ENCODE measurements around the gene INTS11. TPM values are rescaled to one million over a fixed set of nuclear protein-coding genes. Genes with fewer than 3 reads are reported as not detected.

INTS11 gene
- total RNA-seq, 2 experiments from 2014 or later = 120 to 134 TPM

DNA sequence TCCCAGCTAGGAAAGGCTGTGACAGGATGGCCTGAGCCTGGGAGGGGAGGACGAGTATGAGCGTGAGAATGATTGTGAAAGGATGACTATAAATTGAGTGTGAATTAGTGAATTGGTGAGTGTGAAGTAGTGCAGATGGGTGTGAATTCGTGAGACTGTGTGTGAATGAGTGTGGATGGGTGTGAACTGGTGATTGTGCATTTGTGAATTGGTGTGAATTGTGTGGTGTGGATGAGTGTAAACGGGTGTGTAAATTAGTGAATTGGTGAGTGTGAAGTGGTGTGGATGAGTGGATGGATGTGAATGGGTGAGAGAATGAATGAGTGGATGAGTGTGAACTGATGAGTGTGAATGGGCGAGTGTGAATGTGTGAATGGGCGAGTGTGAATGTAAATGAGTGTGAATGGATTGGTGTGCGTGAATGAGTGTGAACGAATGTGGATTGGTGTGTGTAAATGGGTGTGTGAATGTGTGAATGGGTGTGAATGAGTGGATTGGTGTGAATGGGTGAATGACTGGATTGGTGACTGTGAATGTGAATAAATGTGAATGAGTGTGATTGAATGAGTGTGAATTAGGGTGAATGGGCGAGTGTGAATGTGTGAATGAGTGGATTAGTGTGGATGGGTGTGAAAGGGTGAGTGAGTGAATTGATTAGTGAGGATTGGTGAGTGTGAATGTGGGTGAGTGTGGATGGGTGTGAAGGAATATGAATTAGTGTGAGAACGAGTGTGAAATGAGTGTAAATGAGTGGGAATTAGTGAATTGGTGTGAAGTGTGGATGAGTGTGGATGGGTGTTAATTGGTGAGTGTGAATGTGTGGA lies 41.6 kb upstream of the INTS11 start:
- ATAC-seq (no peak), DNase-seq (no peak)
- H3K4me3 Mint-ChIP-seq = no peak overlapping the region
- H3K4me1 Mint-ChIP-seq (ENCODE audit: low read depth) = peaks cover 6% of the 10 kb centered on the region
- POLR2A ChIA-PET = no interaction called here
- no peaks in the 10 kb centered on the region for H3K9me3 Mint-ChIP-seq (ENCODE audit: insufficient read depth)
- no peak overlapping the region for H3K27ac Mint-ChIP-seq
- CTCF ChIA-PET = no interaction called here
- no peaks in the 10 kb centered on the region for H3K36me3 Mint-ChIP-seq (ENCODE audit: low read depth)
- H3K27me3 Mint-ChIP-seq (ENCODE audit: low read depth) = peaks cover 5% of the 10 kb centered on the region

DNA sequence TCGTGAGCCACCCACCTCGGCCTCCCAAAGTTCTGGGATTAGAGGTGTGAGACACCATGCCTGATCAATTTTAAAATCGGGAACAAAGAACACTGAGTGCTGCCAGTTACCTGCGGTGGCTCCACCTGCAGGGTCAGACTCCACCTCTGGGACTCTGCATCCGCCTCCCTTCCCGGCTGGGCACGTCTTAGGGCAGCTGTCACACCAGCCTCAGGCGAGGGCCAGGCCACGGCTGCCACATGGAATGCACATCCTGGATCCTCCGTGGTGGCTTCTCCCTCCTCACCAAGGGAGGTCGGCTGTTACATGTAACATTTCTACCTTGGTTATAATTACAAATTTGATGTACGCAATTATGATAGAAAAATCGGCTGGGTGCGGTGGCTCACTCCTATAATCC lies 39.8 kb upstream of the INTS11 start:
- peaks cover 4% of the 10 kb centered on the region for H3K4me1 Mint-ChIP-seq (ENCODE audit: low read depth)
- CTCF ChIA-PET = no interaction called here

DNA sequence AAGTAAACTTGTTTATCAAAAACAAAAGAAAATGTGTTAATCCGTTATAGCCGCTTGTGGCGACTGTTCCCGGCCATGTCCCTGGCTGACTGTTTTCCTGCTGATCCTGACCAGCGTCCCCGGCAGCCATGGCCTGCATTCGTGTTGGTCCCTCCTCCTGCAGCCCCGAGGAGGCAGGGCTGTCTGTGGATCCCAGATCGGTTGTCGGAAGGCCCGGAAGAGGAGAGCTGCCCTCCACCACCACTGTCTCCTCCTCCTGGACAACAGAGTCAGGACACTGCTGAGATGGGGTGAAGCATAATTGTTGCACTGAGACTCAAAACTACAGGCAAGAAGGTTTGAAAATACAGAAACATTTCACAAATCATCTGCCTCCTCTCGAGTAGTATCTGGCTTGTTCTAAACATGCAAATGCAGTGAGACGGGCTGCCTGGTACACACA lies 37.5 kb upstream of the INTS11 start:
- Mint-ChIP-seq H3K36me3 (ENCODE audit: low read depth) (no peaks in the 10 kb centered on the region), H3K9me3 (ENCODE audit: insufficient read depth) (no peaks in the 10 kb centered on the region), H3K4me1 (ENCODE audit: low read depth) (peaks cover 18% of the 10 kb centered on the region), H3K4me3 (no peak overlapping the region), H3K27me3 (ENCODE audit: low read depth) (peaks cover 16% of the 10 kb centered on the region), H3K27ac (no peak overlapping the region)
- DNase-seq = no peak
- POLR2A ChIA-PET = no interaction called here
- CTCF ChIA-PET = interaction anchor here (1.6 kb wide), 1 partner anchor 9 kb away, joined by 4 read pairs; no protein-coding TSS in a partner anchor
- ATAC-seq = no peak

More for the DNA sequence above, 39.8 kb upstream of the INTS11 start:
- Mint-ChIP-seq H3K27ac (no peak overlapping the region), H3K4me3 (no peak overlapping the region), H3K9me3 (ENCODE audit: insufficient read depth) (no peaks in the 10 kb centered on the region), H3K27me3 (ENCODE audit: low read depth) (peaks cover 12% of the 10 kb centered on the region), H3K36me3 (ENCODE audit: low read depth) (no peaks in the 10 kb centered on the region)
- ATAC-seq = no peak
- DNase-seq = no peak
- POLR2A ChIA-PET = no interaction called here

DNA sequence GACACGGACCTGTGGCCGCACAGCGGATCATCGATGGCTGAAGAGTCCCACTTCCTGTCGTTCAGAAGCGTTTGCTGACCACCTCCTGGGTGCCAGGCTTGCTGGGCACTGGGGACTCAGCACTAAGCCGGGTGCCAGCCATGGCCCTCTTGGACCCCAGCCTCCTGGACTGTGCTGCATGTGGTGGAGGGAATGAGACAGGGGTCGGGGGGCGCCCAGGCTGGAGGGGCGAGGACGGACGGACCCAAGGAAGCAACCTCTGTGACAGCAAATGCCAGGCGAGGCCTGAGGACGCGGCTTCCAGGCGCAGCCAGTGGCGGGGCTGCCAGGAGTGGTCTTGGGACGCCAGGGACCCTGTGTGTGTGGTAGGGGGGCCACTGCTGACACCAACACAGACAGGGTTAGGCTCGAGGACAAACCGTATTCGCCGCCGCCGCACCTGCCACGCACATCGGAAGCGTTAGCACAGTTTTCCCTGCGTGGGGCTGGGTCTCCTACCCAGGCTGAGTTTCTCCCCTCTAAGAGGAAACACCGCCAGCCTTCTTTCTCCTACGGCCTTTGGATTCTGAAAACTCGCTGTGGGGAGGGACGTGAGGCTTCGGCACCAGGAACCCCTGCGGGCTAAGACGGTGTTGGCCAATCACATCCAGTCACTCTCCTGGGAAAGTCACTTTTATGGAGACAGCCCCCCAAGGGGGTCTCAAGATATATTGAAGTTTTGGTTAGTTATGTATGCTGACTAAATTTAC lies 36.9 kb upstream of the INTS11 start:
- ChIA-PET POLR2A (no interaction called here), CTCF (no interaction called here)
- DNase-seq (no peak), ATAC-seq (no peak)
- peaks cover 18% of the 10 kb centered on the region for H3K4me1 Mint-ChIP-seq (ENCODE audit: low read depth)
- no peak overlapping the region for H3K4me3 Mint-ChIP-seq
- H3K27me3 Mint-ChIP-seq (ENCODE audit: low read depth) = peaks cover 16% of the 10 kb centered on the region
- H3K36me3 Mint-ChIP-seq (ENCODE audit: low read depth) = no peaks in the 10 kb centered on the region
- no peaks in the 10 kb centered on the region for H3K9me3 Mint-ChIP-seq (ENCODE audit: insufficient read depth)
- no peak overlapping the region for H3K27ac Mint-ChIP-seq

DNA sequence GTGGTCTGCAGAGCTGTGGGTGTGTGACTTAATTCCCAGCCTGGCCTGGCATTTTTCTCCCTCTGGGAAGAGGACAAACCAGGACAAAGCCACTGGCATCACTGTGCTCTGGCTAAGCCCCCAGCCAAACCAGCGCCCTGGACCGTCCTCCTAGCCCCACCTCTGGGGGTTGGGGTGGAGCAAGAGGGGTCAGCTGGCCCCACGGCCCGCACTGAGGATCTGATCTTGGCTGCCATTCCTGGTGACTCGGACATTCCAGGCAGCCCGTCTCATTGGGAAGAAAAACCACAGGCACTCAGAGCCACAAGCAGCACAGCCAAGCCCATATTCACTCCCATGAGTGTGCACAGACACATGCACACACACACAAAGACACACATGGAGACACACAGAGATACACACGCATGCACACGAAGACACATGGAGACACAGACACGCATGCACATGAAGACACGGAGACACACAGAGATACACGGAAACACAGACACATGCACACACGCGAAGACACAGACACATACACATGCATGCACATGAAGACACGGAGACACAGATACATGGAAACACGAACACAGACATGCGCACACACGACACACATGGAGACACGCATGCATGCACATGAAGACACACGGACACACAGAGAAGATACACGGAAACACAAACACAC lies 36.2 kb upstream of the INTS11 start:
- no peak overlapping the region for H3K27ac Mint-ChIP-seq
- CTCF ChIA-PET = interaction anchor here (1.6 kb wide), 1 partner anchor 11 kb away, joined by 4 read pairs; no protein-coding TSS in a partner anchor
- H3K4me1 Mint-ChIP-seq (ENCODE audit: low read depth) = peaks cover 18% of the 10 kb centered on the region
- H3K27me3 Mint-ChIP-seq (ENCODE audit: low read depth) = peaks cover 16% of the 10 kb centered on the region
- no peak overlapping the region for H3K4me3 Mint-ChIP-seq
- no peaks in the 10 kb centered on the region for H3K9me3 Mint-ChIP-seq (ENCODE audit: insufficient read depth)
- H3K36me3 Mint-ChIP-seq (ENCODE audit: low read depth) = no peaks in the 10 kb centered on the region
- DNase-seq = no peak
- POLR2A ChIA-PET = no interaction called here
- ATAC-seq = no peak

DNA sequence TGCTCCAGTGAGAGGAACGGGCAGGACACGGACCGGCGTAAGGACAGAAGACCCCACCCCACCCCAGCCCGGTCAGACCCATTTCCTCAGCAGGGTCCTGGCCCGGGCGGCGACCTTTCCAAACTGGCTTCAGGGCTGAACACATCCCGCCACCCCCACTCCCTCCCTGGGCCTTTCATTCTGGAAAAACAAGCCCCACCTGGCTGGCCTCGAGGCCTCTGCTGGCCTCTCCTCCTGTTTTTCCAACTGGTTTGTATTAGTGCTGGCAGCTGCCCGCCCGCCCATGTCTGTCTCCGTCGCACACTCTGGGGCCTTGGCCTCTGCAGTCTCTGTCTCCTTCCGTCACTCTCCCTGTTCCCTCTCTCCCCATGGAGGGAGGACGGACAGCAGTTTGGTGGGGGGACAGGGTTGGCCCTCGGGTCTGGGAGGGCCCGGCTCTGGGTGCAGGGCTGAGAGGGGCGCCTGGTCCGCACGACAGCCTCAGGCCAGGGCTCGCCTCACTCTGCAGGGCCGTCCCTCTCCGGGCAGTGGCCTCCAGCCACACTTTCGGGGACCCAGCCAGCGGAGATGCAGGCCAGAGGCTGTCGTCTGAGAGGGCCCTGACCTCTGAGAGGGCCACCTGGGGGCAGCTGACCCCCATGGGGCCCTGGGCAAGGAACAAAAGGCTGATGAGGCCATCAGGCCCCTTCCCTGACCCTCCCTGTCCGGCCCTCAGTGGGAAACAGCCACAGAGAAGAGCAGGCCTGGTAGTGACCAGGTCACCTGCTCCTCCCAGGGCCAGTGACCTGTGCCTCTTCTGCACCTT lies 35.4 kb upstream of the INTS11 start:
- Mint-ChIP-seq H3K4me3 (no peak overlapping the region), H3K9me3 (ENCODE audit: insufficient read depth) (no peaks in the 10 kb centered on the region), H3K36me3 (ENCODE audit: low read depth) (no peaks in the 10 kb centered on the region), H3K27ac (no peak overlapping the region), H3K27me3 (ENCODE audit: low read depth) (peaks cover 16% of the 10 kb centered on the region), H3K4me1 (ENCODE audit: low read depth) (peaks cover 18% of the 10 kb centered on the region)
- DNase-seq (no peak), ATAC-seq (no peak)
- ChIA-PET POLR2A (no interaction called here), CTCF (interaction anchor here (1.6 kb wide), 1 partner anchor 12 kb away, joined by 4 read pairs; no protein-coding TSS in a partner anchor)

DNA sequence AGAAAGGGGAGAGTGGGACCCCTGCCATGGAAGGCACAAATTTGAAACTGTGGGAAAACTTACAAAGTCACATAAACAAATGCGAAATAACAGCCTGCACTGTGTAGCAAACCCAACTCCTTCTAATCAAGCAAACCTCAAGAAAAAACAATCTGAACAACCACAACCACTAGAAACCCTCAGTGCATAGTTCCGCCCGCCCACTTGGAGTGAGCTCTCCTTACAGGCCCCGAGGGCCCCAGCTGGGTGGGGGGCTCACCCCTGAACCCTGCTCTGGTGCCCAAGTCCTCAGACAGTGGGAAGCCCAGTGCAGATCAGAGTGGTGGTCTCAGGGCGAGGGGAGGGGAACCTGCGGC lies 34.8 kb upstream of the INTS11 start:
- CTCF ChIA-PET = interaction anchor here (0.5 to 1.6 kb wide), 2 partner anchors 12 to 64 kb away, joined by 3 to 4 read pairs; no protein-coding TSS in a partner anchor
- DNase-seq = no peak
- H3K27me3 Mint-ChIP-seq (ENCODE audit: low read depth) = peaks cover 16% of the 10 kb centered on the region

DNA sequence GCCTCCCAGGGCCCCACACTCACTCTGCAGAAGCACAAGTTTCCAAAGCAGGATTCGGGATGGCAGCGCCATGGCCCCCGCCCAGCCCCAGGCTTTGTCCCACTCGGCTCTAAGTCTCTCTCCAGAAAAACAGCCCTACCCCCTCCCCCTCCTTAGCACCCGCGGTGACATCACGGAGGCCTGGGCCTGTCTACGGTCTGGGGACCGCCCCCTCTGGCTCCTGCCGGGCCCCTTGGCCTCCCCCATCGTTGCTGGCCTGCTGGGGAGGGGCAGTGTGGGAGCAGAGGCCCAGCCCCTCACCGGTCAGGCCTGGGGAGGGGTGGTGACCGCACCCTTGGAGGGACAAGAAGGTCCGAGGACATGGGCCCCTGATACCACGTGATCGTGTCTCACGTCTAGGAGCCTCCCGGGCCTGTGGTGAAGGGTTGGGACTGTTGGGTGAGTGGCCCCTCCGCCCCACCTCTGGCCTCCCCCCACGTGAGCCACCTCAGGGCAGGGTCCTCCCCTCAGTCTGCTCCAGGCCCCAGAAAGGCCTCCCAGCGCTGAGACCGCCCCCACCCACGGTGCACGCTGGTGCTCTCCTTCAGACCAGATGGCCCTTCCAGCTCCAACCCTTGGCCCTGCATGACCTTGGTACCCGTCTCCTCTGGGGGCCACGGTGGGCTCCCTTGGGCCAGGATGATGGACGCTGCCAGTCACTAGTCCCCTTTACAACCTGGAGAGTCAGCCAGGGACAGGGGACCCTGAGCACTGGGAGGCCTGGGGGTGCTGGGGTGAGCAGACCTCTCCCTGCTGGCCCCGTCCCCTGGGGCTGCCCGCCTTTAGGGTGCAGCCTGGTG lies 34.2 kb upstream of the INTS11 start, which contains the start of gene MXRA8:
TSS of gene MXRA8 (minus strand) at position 123 of the 839 bp plus-strand sequence. CDS start at position 72, 51 bp downstream.
- Mint-ChIP-seq H3K4me1 (ENCODE audit: low read depth) (peaks cover 20% of the 10 kb centered on the region), H3K36me3 (ENCODE audit: low read depth) (no peaks in the 10 kb centered on the region), H3K4me3 (no peak within 1 kb of the TSS), H3K27me3 (ENCODE audit: low read depth) (peaks cover 21% of the 10 kb centered on the region), H3K9me3 (ENCODE audit: insufficient read depth) (no peaks in the 10 kb centered on the region), H3K27ac (peak within 1 kb of the TSS; percentile 54)
- no peak for DNase-seq
- ChIA-PET POLR2A (no interaction called here), CTCF (interaction anchor here (0.5 to 1.6 kb wide), 3 partner anchors 13 to 65 kb away, joined by 3 to 4 read pairs (median 3); no protein-coding TSS in a partner anchor)
- ATAC-seq = peak; percentile 6

More for the DNA sequence above, 34.8 kb upstream of the INTS11 start:
- Mint-ChIP-seq H3K36me3 (ENCODE audit: low read depth) (no peaks in the 10 kb centered on the region), H3K4me1 (ENCODE audit: low read depth) (peaks cover 18% of the 10 kb centered on the region), H3K9me3 (ENCODE audit: insufficient read depth) (no peaks in the 10 kb centered on the region), H3K4me3 (no peak overlapping the region), H3K27ac (peak overlapping the region; percentile 54)
- POLR2A ChIA-PET = no interaction called here
- ATAC-seq = peak; percentile 52

DNA sequence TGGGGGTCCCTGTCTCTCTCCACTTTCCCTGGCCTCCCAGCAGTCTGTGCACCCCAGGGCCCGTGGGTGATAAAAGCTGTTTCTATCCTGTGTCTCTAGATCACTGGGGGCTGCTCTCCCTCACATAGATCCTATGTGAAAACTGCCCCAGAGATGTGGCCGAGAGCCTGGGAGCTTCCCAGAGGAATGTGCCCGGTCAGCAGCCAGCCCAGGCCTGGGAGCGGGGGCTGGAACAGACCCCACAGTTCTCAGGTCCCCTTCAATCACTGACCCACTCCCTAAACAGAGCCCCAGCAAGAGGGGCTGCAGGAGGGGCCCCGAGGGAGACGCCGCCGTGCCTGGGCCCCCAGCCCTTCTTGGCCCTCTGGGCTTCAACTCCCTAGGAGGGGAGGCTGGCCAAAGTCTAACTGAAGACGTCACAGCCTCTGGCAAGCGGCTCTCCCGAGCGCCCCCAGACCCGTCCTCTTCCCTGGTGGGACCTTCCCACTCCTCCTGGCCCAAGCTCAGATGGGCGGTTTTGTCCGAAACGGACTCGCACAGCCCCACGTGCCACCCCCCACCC lies 33.5 kb upstream of the INTS11 start:
- ATAC-seq (no peak), DNase-seq (no peak)
- Mint-ChIP-seq H3K27me3 (ENCODE audit: low read depth) (peaks cover 26% of the 10 kb centered on the region), H3K36me3 (ENCODE audit: low read depth) (no peaks in the 10 kb centered on the region), H3K4me1 (ENCODE audit: low read depth) (peaks cover 20% of the 10 kb centered on the region), H3K9me3 (ENCODE audit: insufficient read depth) (no peaks in the 10 kb centered on the region), H3K4me3 (no peak overlapping the region), H3K27ac (no peak overlapping the region)
- ChIA-PET POLR2A (no interaction called here), CTCF (interaction anchor here (1.1 kb wide), 1 partner anchor 15 kb away, joined by 3 read pairs; no protein-coding TSS in a partner anchor)

DNA sequence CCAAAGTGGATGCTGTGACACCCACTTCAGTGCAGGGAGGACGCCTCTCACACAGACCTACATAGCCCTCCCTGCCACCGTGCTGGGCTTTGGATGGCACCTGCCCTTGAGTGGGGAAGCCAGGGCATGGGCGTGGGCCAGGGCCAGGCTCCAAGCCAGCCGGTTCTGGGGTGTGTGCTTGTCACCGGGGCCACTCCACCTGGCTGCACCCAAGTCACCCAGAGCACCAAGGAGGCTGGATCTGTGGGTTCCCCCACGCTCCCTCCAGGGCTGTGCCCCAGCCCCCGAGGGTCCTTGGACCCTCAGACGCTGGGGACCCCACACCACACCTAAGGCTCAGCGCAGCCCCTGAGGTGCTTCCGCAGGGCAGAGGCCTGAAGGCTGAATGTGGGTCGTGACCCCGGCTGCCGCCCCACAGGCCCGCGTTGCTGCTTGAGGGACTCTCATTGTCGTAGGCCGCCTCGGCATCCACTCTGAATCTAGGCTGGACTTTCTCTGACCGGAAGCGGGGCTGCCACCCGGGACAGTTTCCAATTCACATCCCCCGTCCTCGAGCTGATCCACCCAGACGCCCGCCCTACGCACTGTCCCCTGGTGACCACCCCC lies 32.4 kb upstream of the INTS11 start:
- Mint-ChIP-seq H3K36me3 (ENCODE audit: low read depth) (no peaks in the 10 kb centered on the region), H3K27me3 (ENCODE audit: low read depth) (peaks cover 32% of the 10 kb centered on the region), H3K9me3 (ENCODE audit: insufficient read depth) (no peaks in the 10 kb centered on the region), H3K4me1 (ENCODE audit: low read depth) (peaks cover 27% of the 10 kb centered on the region), H3K4me3 (no peak overlapping the region), H3K27ac (no peak overlapping the region)
- ATAC-seq = peak; percentile 31
- ChIA-PET CTCF (no interaction called here), POLR2A (no interaction called here)
- DNase-seq = no peak
